CD1c-positive myeloid dendritic cell (primary cell): ENCODE measurements around the gene ZNF79.
A peak's percentile ranks its signal among the peaks of the same experiment; 100 is the strongest.

ENCODE experiments used
- DNase-seq: peaks from one replicate; pipeline ENCODE4 v3.0.0-alpha.2; 2016; ENCODE audit errors: extremely low spot score

ZNF79 gene

DNA sequence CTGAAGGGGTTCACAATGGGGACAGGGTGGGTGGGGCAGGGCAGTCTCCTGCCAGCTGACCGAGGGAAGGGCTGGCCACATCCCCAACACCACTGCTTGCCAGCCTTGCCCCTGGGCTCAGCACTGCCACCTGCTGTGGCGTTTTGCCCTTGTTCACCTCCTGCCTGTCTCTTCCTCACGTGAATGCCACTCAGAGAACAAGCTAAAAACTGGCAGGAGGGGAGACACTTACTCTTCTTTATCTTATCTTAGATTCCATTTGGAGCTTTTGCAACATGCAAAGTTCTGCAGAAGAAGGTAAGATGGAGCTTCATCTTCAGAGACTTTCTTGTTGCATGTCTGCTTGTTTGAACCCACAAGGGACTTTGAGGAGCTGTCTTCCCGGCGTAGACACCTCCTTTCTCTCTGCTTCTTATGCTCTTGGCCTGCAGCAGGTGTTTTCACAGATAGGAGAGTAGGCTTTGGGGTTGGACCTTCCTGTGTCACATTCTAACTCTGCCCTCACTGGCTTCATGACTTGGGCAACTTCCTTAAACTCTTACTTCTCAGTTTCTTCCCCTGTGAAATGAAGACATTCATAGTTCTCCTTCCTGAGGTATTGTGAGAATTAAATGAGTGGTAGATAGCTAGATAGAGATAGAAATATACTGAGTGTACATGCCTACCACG is 31.3 kb downstream of the ZNF79 start:
- peak; percentile 80 for DNase-seq

DNA sequence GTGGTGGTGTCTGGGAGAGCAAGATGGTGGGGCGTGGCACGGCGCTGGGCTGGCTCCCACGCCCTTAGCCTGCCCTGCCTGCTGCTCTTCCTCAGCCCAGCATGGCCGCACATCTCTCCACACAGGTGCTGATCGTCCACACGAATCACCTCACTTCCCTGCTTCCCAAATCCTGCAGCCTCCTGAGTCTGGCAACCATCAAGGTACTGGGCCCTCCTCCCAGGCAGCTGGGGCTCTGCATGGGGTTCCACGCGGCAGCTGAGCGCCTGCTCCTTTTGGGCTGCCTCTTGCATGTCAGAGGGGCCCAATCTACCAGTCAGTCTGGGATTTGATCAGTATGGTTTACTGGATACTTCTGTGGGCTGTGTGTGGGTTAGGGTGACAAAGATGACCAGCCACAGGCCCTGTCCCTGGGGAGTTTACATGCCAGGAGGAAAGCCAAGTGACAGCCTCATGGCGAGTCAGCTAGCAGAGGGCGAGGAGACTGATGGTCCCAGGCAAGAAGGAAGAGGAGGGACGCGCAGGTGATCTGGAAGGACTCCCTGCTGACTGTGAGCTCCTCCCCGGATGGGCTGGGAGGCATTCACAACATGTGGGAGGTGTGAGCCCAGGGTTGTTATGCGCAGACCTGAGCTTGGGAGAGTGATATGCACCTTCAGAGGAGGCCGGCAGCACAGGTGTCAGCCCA is 33.2 kb downstream of the ZNF79 start:
- DNase-seq, result no peak

DNA sequence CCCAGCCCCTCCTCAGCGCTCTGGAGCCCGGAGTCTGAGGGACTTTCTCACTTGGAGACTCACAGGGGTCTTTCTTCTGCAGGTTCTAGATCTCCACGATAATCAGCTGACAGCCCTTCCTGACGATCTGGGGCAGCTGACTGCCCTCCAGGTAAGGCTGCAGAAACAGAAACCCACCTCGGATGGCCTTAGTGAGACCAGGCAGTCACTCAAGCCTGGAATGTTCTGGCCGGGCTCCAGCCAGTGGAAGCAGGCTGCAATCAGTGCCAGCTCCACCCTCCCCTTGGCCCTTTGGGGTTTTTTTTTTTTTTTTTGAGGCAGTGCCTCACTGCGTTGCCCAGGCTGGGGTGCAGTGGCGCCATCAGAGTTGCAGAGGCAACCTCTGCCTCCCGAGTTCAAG is 34.7 kb downstream of the ZNF79 start:
- no peak for DNase-seq

DNA sequence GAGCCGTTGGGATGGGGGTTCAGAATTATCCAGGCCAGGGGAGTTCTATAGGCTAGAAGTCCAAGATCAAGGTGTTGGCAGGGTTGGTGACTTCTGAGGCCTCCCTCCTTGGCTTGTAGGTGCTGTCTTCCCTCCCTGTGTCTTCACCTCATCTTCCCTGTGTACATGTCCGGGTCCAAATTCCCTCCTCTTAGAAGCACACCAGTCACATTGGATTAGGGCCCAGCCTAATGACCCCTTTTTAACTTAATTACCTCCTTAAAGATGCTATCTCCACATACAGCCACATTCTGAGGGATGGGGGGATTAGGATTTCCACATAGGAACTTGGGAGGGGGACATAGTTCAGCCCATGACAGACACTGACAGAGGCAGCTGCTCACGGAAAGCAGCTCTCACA is 39.2 kb downstream of the ZNF79 start:
- DNase-seq, result no peak

DNA sequence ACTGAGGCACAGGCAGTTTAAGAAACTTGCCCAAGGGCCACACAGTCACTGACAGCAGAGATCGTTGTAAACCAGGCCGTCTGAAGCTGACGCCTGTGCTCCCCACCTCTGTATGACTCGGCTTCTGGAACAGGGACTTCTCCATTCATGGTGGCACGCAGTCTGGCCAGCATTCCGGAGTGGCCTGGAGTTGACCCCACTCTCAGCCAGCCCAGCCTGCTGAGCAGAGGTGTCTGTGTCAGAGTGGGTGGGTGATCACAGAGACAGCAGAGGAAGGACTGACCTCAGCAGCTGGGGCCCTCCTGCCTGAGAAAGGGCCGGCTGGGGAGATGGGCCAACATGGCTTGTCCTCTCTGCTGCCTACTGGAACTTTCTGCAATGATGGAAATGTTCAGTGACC is 39.7 kb downstream of the ZNF79 start:
- DNase-seq, result peak; percentile 85

DNA sequence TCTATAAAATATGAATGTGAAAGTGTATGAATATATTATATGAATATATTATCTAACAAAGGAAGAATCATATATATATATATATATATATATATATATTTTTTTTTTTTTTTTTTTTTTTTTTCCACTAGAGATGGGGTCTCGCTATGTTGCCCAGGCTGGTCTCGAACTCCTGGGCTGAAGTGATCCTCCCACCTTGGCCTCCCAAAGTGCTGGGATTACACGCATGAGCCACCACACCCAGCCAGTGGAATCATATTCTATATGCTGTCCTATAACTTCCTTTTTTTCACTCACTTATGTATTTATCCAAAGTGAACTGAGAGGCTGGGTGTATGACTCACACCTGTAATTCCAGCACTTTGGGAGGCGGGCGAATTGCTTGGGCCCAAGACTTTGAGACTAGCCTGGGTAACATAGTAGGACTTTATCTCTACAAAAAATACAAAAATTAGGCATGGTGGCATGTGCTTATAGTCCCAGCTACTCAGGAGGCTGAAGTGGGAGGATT is 42.3 kb downstream of the ZNF79 start:
- peak; percentile 46 for DNase-seq

DNA sequence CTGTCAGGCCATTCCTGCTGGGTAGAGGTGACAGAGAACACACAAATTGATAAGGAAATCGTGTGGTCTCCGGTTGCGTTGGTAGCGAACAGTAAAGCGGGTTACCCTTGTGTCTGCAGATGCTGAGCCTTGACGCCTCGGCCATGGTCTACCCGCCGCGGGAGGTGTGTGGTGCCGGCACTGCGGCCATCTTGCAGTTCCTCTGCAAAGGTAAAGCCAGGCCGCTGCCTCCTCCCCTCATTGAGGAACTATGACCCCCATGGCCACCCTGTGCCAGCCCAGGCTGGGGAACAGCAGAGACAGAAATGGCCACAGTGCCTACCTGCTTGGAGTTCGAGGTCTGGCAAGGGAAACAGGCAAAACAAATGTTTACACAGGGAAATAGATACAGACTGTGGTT is 43.4 kb downstream of the ZNF79 start:
- no peak for DNase-seq

DNA sequence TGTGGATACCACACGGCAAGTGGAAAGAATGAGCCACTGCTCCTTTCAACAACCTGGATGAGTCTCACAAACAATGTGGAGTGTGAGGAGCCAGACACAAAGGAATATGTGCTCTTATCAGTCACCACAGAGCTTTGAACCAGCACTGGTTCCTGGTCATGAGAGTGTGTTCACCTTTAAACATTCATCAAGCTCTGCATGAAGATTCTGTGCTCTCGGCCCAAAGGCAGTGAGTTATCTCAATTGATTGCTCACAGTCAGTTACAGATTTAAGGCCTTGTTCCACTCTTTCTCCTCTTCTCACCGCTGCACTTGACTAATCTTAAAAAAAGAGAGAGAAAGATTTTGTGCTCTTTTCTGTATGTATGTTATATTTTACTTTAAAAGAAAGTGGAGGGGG is 46.5 kb downstream of the ZNF79 start:
- DNase-seq, result no peak

DNA sequence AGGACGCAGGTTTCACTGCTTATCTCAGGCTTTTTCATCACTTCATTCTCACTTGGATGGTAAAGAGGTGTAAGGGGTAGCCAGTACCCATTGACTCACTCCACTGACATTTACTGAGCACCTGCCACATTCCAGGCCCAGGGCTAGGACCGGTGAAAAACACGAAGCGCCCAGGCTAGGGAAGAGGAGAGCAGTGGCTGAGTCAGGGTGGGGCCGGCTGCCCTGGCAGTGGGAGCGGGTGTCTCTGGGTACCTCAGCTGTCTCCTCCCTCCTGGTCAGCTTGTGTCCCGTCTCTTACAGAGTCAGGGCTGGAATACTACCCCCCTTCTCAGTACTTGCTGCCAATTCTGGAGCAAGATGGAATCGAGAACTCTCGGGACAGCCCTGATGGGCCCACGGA is 49.3 kb downstream of the ZNF79 start:
- no peak for DNase-seq

DNA sequence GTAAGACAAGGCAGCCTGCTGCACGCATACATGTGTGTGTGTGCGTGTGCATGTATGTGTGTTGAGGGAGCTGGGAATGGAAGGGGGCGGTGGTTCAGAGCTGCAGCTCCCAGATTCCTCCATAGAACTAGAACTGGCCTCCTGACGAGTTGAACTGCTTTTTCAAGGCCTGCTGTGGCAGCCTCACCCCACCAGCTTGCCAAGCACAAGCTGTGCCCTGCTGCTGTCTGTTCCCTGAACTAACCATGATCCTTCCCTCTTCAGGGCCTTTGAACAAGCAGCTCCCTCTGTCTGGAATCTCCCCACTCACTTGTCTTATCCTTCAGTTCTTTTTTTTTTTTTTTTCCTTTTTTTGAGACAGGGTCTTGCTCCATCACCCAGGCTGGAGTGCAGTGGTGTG is 49.8 kb downstream of the ZNF79 start:
- no peak for DNase-seq

DNA sequence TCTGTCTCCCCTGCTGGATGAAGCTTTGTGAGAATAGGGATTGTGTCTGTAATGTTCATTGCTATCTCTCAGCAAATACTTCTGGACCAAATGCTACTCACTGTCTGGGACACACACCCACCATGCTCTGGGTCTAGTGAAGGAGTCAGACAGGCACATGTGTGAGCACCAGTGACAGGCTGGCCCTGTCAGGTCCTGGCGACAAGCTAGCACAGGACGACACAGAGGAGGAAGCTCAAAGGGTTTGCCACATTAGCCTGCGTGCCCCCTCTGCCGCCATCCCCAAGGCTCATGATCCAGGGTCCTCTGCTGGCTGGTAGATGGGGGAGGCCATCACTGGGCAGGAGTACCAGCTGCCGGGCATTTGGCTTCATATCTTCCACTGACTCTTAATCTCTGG is 50.4 kb downstream of the ZNF79 start:
- no peak for DNase-seq

DNA sequence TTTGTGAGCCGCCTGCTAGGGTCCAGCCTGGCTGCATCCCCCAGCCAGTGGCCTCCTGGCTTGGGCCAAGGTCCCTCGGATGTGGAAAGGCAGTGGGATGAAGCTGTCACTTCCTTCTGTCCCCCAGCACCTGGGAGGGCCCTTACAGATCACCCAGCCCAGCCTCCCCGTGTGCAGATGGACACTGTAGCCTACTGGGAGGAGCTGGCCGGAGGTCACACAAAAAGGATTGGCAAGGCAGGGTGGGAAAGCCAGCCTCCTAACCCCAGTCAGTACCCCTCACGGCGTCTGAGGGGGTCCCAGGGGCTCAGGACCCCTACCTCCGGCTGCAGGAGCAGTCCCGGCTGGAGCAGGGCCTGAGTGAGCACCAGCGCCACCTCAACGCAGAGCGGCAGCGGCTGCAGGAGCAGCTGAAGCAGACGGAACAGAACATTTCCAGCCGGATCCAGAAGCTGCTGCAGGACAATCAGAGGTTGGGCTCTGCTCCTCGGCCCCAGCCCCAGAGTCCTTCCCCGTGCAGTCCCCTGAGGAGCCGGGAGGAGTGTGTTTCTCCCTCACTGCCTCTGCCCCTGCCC is 55.4 kb downstream of the ZNF79 start:
- no peak for DNase-seq

DNA sequence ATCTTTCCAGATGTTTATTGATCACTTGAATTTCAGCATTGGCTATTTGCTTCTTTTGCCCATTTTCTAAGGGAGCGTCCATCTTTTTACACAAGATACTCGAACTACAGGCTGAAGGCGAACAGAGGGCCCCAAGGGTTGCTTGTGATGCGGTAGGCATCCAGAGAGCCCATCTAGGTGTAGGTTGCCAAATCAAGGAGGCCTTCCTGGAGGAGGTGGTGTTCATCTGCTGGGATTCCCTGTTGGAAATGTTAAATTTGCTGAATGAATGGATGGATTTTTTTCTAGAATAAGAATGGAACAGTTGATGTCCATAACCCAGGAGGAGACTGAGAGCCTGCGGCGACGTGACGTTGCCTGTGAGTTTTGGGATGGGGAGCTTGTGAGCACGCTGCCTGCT is 58.5 kb downstream of the ZNF79 start:
- DNase-seq, result no peak

DNA sequence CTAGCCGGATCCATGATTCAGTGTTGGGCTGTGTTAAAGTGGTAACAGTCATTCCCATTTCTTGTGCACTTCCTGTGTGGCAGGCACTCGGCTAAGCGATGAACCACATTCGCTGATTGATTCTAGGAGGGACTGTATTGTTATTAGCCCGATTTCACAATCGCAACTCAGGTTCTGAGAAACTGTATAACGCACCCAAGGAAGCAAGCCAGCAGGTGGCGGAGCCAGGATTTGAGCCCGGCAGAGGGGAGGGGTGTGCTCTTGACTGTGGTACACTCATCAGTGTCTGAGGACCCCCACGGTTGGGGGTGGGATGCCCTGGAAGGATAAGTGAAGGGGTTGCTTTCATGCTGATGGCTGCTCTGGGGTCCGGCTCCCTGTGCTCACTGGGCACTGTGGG is 61.8 kb downstream of the ZNF79 start:
- DNase-seq, result no peak

DNA sequence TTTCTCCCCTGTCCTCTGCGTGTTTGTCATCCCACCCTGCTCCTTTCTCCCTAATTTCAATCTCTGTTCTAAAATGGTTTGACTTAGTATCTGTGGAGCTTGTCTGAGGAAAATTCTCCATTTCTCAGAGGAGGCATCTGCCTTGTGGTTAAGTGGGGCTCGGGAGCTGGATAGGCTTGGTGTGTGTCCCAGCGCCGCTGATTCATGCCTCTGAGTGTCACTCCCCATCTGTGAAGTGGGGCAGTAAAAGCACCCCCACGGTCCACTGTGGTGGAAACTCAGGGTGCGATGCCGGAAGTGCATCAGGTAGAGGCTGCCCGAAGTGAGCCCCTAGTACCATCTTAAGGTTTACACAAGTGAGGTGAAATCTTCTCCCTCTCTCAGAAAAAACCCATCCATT is 64.8 kb downstream of the ZNF79 start:
- DNase-seq, result no peak

DNA sequence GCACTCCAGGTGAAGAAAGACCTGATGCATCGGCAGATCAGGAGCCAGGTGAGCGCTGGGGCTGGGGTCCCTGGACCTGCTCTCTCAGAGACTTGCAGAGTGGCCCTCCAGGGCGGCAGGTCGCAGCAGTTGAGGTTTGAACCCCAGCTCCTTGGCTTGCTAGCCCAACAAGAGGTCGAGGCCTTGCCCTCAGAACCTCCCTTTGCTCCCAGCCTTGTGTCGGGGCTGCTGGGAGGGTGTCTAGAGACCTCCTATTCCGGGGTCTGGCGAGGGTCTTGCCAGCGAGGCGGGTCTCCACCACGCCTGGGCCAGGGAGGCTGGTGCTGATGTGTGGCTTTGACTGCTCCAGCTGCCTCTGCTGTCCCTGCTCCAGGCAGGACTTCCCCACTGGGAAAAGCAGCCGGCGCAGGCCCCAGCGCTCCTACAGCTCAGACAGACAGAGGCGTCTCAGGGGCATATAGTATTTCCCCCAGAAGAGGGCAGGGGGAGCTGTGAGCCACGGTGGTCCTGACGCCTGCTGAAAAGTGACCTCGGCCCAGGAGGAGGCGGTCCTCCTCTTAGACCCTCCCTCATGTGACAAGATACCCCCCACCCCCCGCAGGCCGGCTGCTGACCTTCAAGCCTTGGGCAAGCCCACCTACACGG is 65.4 kb downstream of the ZNF79 start:
- DNase-seq, result no peak

DNA sequence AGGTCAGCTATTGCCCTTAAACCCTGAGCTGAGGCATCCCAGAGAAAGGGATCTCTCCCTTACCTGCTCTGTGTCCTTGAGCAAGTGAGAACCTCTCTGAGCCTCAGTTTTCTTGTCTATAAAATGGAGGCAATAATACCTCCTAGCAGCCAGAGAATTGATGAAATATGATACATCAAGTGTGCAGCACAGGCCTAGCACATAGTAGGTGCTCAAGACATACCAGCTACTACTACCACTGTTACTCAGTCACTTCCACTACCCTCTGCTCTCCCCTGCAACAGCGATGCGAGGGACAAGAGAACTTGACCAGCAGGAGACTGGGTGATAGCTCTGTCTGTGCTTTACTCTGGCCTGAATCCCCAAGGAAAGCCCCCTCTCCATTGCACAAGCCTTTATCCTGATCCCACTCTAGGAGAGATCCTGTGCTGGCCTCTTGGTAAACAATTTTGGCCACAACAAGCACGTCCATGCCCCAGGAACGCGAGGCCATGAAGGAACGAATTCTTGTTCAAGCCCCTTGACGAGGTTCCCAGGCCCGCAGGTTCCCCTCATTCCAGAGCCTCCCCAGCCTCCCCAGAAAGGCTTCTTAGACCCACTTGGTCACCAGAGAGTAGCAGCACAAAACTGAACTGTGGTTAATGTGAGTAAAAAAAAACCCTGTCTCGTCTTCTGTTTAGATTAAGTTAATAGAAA is 66.5 kb downstream of the ZNF79 start:
- no peak for DNase-seq

DNA sequence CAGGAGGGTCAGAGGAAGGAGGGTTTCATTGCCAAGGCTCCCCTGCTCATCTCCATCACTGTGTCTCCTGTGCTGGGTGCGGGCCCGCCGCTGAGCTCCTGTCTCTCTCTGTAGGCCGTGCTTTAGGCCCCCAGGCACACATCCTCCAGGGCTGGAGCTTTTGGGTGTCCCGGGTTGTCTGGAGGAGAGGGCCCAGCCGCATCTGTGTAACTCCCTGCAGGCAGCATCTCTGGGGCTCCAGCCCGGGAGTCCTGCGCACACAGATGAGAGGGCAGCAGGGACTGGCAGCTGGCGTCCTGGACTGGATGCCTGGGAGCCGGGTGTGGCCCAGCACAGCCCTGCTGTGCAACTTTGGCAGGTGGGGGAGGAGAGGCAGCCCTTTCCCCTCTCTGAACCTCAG is 67.3 kb downstream of the ZNF79 start:
- no peak for DNase-seq

DNA sequence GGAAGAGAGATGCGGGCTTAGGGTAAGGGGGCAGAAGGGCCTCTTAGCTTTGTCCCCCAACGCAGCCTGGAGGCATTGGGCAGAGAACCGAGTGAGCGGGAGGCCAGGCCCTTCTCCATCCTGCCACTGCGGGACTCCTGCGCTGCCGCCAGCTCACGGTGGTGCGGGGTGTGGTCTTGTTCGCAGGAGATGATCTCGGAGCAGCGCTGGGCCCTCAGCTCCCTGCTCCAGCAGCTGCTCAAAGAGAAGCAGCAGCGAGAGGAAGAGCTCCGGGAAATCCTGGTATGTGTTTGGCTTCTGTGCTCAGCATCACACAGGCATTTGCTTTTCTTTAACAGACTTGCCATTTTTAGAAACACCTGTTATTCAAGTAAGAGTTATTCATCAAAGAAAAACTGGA is 68.4 kb downstream of the ZNF79 start:
- no peak for DNase-seq

DNA sequence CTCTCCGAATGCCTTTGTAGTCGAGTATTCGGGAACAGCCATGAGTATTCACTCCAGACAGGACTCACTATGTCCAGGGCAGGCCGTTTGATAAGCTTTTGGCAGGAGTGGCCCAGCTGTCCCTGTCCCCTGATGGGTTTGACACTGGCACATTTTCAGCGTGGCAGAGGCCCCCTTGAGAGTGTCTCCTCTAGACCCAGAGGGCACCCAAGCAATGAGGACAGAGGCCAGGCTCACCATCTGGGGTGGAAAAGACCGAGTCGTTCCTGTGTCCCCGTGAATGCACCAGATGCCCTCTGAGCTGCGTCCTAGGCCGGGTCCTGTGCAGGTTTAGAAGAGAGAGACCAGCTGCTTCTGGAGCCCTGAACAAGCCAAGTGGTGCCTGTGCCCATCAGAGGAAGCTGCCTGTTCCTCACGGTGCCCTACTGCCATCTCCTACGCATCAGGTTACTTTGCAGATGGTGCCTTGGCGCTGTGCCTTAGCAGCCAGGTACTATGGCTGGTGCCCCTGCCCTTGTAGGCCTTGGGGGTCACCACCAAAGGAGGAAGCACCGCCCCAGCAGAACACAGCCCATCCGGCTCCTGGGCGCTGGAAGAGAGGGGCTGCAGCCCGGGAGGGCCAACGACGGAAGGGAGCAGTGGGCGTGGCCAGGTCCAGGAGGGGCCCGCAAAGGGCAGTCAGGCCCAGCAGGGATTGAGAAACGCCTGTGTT is 69.6 kb downstream of the ZNF79 start:
- DNase-seq, result no peak

DNA sequence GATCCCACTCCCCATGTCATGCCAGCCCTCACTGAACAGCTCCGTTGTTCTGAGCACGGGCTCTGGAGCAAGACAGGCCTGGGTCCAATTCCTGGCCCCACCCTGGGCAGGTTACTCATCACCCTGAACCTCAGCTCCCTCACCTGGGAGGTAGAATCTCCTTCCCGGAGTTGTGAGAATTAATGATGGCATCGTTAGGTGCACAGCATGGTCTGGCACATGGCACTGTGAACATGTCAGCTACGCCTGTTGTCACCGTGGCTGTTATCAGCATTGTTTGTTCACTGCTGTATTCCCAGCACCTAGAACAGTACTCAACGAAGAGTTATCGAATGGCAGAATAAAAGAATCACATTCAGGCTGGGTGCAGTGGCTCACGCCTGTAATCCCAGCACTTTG is 70.1 kb downstream of the ZNF79 start:
- DNase-seq, result no peak
